ENCODE results near the gene NR1H3.
"Not testable (repeated sequence)": the region's sequence is repeated elsewhere in the genome, so short reads cannot be mapped to it uniquely, and the experiment has no call there.

- TF ChIP-seq POLR2A, CTCF (IDR thresholded peaks at IDR 0.05): not testable (repeated sequence)
Observed at GRCh38 chr11:47316501-47316900, 58.7 kb downstream of the NR1H3 start.

Data from Peyer's patch (tissue), 4 donors.